PC-9 (cell line): ENCODE data around the gene OR2T29. TPM values are rescaled to one million over a fixed set of nuclear protein-coding genes. Genes with fewer than 3 reads are reported as not detected.
"Not testable (repeated sequence)": the region's sequence is repeated elsewhere in the genome, so short reads cannot be mapped to it uniquely, and the experiment has no call there.

Source experiments
- BruUV-seq: library from RNA; stranded (reverse); fragments of 400-500 nt; replicated peaks from 2 replicates; lab custom pipeline; 2021; lab: Mats Ljungman, UMichigan
- CTCF ChIA-PET: fragments of 300-600 bp; sonication (Branson Sonifier 250); formaldehyde crosslinking; loops from one replicate; lab custom pipeline; 2022; ENCODE audit warnings: antibody characterized with exemption; lab: Charles Lee
- POLR2A ChIA-PET: fragments of 300-600 bp; sonication (Branson Sonifier 250); formaldehyde crosslinking; loops from one replicate; lab custom pipeline; 2022; ENCODE audit warnings: antibody characterized with exemption; ENCODE audit not compliant: unreplicated experiment; lab: Charles Lee
- DNase-seq, 2 experiments: peaks; one replicate each; pipeline versions ENCODE4 v3.0.0 to v3.0.0-alpha.2; 2015 to 2022; ENCODE audit warnings: mixed read lengths in 1 of 2
- H2AFZ ChIP-seq: fragments of 200-600 bp; sonication (generic); 2 replicates; pipeline ENCODE4 v1.8.1; 2017; ENCODE audit warnings: antibody characterized with exemption
- H3F3A ChIP-seq: fragments of 200-600 bp; sonication (generic); 2 replicates; pipeline ENCODE4 v1.8.1; 2017; ENCODE audit warnings: antibody characterized with exemption, mild to moderate bottlenecking, low read depth; ENCODE audit not compliant: insufficient read depth
- H3K27ac ChIP-seq: fragments of 200-600 bp; sonication (generic); 2 replicates; pipeline ENCODE4 v1.6.1; 2016; ENCODE audit warnings: mixed run types
- H3K27me3 ChIP-seq: fragments of 200-600 bp; sonication (generic); 2 replicates; pipeline ENCODE4 v1.6.1; 2016; ENCODE audit warnings: low read depth, mixed run types; ENCODE audit not compliant: insufficient read depth
- H3K36me3 ChIP-seq: fragments of 200-600 bp; sonication (generic); 2 replicates; pipeline ENCODE4 v1.6.1; 2016; ENCODE audit warnings: low read depth, mixed run types
- H3K4me1 ChIP-seq: fragments of 200-600 bp; sonication (generic); replicated peaks from 2 replicates; pipeline ENCODE4 v1.6.1; 2016; ENCODE audit warnings: mixed run types; ENCODE audit not compliant: insufficient read depth
- H3K4me2 ChIP-seq: fragments of 200-600 bp; sonication (generic); 2 replicates; pipeline ENCODE4 v1.6.1; 2017; ENCODE audit warnings: mixed run types
- H3K4me3 ChIP-seq: fragments of 200-600 bp; sonication (generic); 2 replicates; pipeline ENCODE4 v1.6.1; 2016; ENCODE audit warnings: mixed run types
- H3K79me2 ChIP-seq: fragments of 200-600 bp; sonication (generic); 2 replicates; pipeline ENCODE4 v1.6.1; 2017; ENCODE audit warnings: low read depth, mixed run types
- H3K9me2 ChIP-seq: fragments of 200-600 bp; sonication (generic); 2 replicates; pipeline ENCODE4 v1.8.1; 2017; ENCODE audit warnings: mild to moderate bottlenecking; ENCODE audit not compliant: insufficient read depth
- H3K9me3 ChIP-seq: fragments of 200-600 bp; sonication (generic); 2 replicates; pipeline ENCODE4 v1.8.1; 2016; ENCODE audit warnings: low read depth; ENCODE audit not compliant: insufficient read depth
- H4K20me1 ChIP-seq: fragments of 200-600 bp; sonication (generic); 2 replicates; pipeline ENCODE4 v1.8.1; 2017; ENCODE audit not compliant: insufficient read depth
- intact Hi-C: fragments of 100-400 bp; cut with micrococcal nuclease; formaldehyde crosslinking; loops from one replicate; pipeline ENCODE4 v1.10.0; 2022; ENCODE audit not compliant: unreplicated experiment
- total RNA-seq: library from RNA; stranded (reverse); gene quantifications from 2 replicates; pipeline ENCODE4 v1.2.3, GENCODE V29; 2021

Gene OR2T29
- total RNA-seq, 1 experiment from 2014 or later, result not detected

DNA sequence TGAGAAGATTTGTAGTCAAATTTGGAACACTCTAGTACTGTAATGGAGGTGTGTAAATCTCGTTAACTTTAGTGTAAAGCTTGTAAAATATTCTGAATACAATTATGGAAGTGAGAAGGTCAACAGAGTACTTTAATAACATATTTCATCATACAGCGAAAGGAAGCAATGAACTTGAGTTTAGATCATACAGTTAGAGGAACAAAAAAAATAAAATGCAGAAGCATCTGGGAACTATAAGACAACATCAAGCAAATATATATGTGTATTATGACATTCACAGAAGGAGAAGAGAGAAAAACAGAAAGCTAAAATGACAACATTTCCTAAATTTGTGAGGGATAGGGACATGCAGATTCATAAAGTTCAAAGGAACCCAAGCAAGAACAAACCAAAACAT is 6.5 kb upstream of the OR2T29 start:
- DNase-seq, H2AFZ ChIP-seq, H3K4me1 ChIP-seq, H3K27me3 ChIP-seq, BruUV-seq, H3F3A ChIP-seq, H3K9me3 ChIP-seq, H4K20me1 ChIP-seq, H3K27ac ChIP-seq, H3K9me2 ChIP-seq, H3K4me2 ChIP-seq, H3K4me3 ChIP-seq, H3K36me3 ChIP-seq, POLR2A ChIA-PET, CTCF ChIA-PET, H3K79me2 ChIP-seq, intact Hi-C loops: not testable (repeated sequence)

DNA sequence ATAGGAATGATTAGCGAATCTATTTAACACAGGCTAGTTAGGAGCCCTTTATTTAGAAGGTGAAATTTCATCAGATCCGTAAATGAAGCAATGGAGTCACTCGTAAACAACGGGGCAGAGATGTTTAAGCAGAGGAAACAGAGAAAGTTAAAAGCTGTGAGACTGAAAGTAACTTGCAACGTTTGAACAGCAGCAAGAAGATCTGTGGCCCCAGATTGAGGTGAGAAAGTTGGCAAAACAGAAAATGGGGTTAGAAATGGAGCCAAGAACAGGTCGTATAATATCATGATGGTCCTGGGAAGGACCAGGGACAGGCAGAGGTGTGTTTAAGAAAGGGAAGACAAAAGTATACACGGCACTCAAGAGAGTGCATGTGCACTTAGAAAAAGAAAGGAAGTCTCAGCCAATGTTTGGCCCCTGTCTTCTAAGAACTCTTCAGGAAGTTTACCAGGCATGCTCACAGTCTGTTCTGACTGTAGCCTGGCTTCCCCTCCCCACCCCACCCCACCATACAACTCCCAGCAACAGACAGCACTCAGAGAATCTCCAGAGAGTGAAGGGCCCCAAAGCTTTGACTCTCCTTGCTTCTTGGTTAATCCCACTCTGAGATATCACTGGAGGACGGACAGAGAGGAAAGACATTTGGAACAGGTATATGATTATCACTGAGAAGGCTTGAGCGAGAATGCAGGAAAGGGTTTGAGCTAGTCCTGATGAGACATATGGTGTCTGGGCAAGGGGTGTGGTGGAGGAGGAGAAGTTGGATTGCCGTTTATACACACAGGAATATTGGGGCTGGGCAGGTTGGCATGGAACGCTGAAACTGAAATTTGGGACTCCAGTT is 3.2 kb upstream of the OR2T29 start:
- H3K36me3 ChIP-seq, H3K4me2 ChIP-seq, H3K4me1 ChIP-seq, BruUV-seq, H3K27me3 ChIP-seq, H3K9me2 ChIP-seq, H3K9me3 ChIP-seq, H3K27ac ChIP-seq, H3K79me2 ChIP-seq, DNase-seq, H2AFZ ChIP-seq, H3F3A ChIP-seq, H4K20me1 ChIP-seq, POLR2A ChIA-PET, H3K4me3 ChIP-seq, intact Hi-C loops: not testable (repeated sequence)
- CTCF ChIA-PET, result interaction anchor here (0.6 kb wide), 1 partner anchor 10 kb away, joined by 9 read pairs; no protein-coding TSS in a partner anchor

DNA sequence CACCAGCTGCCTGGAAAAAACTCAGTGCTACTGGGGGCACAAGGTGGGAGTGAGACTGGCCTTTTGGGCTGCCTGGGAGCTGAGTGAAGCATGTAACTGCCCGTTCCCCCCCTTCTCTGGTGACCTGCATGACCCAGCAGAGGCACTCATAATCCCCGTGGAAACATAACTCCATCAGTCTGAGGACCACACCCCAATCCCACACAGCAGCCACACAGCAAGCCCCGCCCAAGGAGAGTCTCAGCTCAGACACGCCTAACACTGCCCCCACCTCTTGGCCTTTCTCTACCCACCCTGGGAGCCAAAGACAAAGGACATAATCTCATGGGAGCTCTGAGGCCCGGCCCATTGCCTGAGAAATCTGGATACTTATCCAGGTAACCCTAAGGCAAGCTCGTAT is 11.5 kb downstream of the OR2T29 start:
- H3K79me2 ChIP-seq, intact Hi-C loops, POLR2A ChIA-PET, H3K4me2 ChIP-seq, H3K9me2 ChIP-seq, H3F3A ChIP-seq, CTCF ChIA-PET, H3K4me3 ChIP-seq, H3K27ac ChIP-seq, H4K20me1 ChIP-seq, H3K9me3 ChIP-seq, H3K36me3 ChIP-seq, H3K4me1 ChIP-seq, H3K27me3 ChIP-seq, H2AFZ ChIP-seq, BruUV-seq, DNase-seq: not testable (repeated sequence)

DNA sequence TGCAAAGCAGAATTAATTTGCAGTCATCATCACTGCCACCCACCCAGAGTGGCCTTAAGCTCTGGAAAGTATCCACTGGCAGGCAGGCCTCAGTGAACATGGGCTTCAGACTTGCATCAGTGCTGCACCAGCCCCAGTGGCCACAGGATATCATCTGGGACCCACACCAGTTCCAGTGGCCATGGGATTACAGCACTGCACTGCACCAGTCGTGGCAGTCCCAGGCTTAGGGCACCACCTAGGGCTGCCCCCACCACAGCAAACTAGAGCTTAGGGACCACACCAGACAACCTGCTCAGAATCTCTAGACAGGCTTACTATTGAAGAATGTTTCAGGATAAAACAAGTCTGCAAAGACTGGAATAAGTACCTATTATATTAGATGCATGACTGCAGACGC is 15.2 kb downstream of the OR2T29 start:
- BruUV-seq, H4K20me1 ChIP-seq, H3K4me3 ChIP-seq, H3K36me3 ChIP-seq, H3K27ac ChIP-seq, POLR2A ChIA-PET, H3K4me1 ChIP-seq, H3K9me2 ChIP-seq, DNase-seq, H3K4me2 ChIP-seq, H3K79me2 ChIP-seq, intact Hi-C loops, H3K27me3 ChIP-seq, H3K9me3 ChIP-seq, CTCF ChIA-PET, H2AFZ ChIP-seq, H3F3A ChIP-seq: not testable (repeated sequence)

DNA sequence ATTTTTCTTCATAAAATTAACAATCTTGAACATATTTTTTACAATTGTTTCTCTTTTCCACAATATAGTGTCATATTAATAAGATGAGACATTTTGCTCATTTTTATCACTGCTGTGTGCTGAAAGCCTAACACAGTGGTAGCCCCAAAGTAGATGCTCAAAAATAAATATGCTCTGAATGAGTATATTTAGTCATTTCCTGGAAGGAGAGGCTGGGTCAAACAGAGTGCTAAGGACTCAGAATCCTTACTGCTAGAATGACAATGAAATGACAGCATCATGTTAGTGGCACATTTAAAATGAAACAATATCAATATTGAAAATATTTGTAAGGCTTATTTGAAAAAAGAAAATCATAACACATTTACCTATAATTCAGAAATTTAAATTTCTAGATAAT is 25.1 kb downstream of the OR2T29 start:
- H3K36me3 ChIP-seq, H2AFZ ChIP-seq, H3K9me2 ChIP-seq, H3K27ac ChIP-seq, H3K4me1 ChIP-seq, H3K79me2 ChIP-seq, H4K20me1 ChIP-seq, H3F3A ChIP-seq, H3K4me3 ChIP-seq, BruUV-seq, H3K9me3 ChIP-seq, POLR2A ChIA-PET, intact Hi-C loops, DNase-seq, H3K4me2 ChIP-seq, CTCF ChIA-PET, H3K27me3 ChIP-seq: not testable (repeated sequence)
